ENCODE data around the gene ALG12. TPM values are rescaled to one million over a fixed set of nuclear protein-coding genes. Genes with fewer than 3 reads are reported as not detected.
"Not testable (repeated sequence)": the region's sequence is repeated elsewhere in the genome, so short reads cannot be mapped to it uniquely, and the experiment has no call there.

ALG12 gene
- total RNA-seq, 2 donors from 2014 or later: 17.4 to 30.1 TPM

DNA sequence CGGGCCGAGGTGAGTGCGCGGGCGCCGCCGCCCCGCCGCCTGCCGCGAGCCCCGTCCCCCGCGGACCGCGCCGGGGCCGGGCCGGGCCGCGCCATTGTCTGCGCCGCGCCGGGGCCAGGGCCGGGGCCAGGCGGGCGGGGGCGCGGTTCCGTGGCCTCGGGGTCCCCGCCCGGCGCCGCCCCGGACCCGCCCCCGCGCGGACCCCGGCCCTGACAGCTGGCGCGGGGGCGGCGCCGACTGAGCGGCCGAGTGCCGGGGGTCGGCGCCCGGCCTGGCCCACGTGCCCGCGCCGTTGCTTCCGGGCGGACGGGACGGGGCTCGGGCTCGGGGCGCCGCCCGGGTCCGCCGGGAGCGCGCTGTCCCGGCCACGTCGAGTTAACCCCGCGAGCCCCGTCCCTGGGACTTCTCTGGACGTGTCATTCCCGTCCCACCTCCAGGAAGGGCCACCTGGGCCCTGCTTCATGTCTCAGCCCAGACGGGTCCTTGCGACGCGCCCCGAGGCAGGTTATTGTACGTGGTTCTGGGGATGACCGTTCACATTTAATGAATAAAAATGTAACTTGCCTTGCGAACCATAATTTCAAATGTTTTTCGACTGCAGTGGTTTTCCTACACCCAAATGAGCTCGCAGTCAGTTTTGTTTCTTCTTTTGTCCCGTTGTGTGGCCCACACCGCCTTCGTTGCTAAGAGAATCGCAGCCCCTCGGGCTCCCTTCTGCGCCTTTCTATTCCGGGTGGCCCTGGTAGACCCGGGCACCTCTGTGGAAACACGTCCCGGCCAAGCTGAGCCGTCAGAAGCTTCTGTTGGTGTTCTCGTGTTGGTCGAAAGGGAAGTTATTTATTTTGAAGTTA, 64.0 kb downstream of the ALG12 start:
- Histone ChIP-seq H3K27ac (peak overlapping the region in 1 of 2 donors; percentile 56), H3K4me3 (peak overlapping the region; percentile 87), H3K27me3 (replicated peaks; ENCODE audit: insufficient read depth) (no peaks in the 10 kb centered on the region), H3K36me3 (no peaks in the 10 kb centered on the region), H3K9me3 (no peaks in the 10 kb centered on the region), H3K4me1 (ENCODE audit: control insufficient read depth in 1 of 2, low read depth in 2 of 2) (peaks cover 7 to 32% of the 10 kb centered on the region in 2 donors)
- TF ChIP-seq, protein P1, sequence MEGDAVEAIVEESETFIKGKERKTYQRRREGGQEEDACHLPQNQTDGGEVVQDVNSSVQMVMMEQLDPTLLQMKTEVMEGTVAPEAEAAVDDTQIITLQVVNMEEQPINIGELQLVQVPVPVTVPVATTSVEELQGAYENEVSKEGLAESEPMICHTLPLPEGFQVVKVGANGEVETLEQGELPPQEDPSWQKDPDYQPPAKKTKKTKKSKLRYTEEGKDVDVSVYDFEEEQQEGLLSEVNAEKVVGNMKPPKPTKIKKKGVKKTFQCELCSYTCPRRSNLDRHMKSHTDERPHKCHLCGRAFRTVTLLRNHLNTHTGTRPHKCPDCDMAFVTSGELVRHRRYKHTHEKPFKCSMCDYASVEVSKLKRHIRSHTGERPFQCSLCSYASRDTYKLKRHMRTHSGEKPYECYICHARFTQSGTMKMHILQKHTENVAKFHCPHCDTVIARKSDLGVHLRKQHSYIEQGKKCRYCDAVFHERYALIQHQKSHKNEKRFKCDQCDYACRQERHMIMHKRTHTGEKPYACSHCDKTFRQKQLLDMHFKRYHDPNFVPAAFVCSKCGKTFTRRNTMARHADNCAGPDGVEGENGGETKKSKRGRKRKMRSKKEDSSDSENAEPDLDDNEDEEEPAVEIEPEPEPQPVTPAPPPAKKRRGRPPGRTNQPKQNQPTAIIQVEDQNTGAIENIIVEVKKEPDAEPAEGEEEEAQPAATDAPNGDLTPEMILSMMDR (IDR thresholded peaks at IDR 0.05): no peak
- DNase-seq (ENCODE audit: low spot score): no peak
- ATAC-seq (ENCODE audit: insufficient number of reproducible peaks, low FRiP score, low read depth): no peak

DNA sequence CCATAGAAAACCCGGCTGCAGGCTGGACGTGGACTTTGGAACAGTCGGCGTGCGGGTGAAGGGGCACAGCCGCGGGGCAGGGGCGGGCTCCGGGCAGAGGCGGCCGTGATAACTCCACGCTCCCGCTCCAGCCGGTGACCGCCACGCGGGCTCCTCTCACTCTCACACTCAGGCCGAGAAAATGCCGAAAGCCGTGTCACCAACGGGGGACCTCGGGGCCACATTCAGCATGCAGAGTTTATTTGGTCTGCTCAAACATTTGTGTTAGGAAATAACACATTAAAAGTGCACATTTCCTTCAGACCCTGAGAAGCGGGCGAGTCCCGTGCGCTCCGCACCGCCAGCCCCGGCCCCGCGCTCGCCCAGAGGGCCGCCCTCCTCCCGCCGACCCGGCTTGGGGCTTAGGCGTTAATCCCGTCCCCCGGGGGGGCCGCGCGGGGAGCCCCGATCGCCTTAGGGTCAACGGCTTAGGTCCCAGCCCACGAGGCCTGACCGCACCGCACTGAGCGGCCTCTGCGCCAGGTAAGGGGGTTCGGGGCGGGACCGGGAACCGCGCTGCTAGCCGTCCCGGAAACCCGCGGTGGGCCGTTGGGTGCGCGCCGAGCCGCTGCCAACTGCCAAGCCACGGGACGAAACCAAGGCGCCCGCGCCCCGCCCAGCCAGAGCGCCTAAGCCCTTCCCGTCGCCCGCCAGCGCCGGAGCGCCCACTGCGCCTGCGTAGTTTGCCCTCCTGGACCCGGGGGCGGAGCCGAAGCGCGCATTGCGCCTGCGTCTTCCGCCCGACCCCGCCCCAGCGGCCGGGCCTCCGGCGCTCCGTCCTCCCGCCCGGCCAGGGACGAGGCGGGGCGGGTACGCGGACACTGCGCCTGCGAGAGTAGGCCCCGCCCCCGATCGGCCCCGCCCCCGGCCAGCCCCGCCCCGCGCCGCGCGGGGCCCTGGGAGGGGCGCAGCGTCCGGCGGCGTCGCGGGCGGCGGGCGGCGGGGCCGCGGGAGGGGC, 65.0 kb downstream of the ALG12 start, which contains the start of gene ZBED4:
Gene ZBED4 (plus strand): TSS at position 947 of the 997 bp plus-strand sequence. CDS start 29,819 bp downstream, outside the sequence.
- Histone ChIP-seq H3K4me3 (peak within 1 kb of the TSS; percentile 88), H3K36me3 (no peaks in the 10 kb centered on the region)
- peak; percentile 87 for ATAC-seq (ENCODE audit: insufficient number of reproducible peaks, low FRiP score, low read depth)

DNA sequence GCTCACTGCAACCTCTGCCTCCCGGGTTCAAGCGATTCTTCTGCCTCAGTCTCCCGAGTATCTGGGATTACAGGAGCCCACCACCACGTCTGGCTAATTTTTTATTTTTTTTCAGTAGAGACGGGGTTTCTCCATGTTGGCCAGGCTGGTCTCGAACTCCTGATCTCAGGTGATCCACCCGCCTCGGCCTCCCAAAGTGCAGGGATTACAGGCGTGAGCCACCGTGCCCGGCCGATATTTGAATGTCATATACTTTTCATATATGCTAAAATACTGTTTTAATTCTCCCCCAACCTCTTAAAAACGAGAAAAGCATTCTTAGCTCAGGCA, 65.7 kb downstream of the ALG12 start:
- H3K36me3 ChIP-seq: not testable (repeated sequence)
- Histone ChIP-seq H3K4me3 (peak overlapping the region; percentile 88), H3K4me1 (ENCODE audit: control insufficient read depth in 1 of 2, low read depth in 2 of 2) (peaks cover 17 to 46% of the 10 kb centered on the region in 2 donors)

More for the DNA sequence above, 65.0 kb downstream of the ALG12 start, which contains the start of gene ZBED4:
- Histone ChIP-seq H3K4me1 (ENCODE audit: control insufficient read depth in 1 of 2, low read depth in 2 of 2) (peaks cover 17 to 42% of the 10 kb centered on the region in 2 donors), H3K9me3 (no peaks in the 10 kb centered on the region), H3K27ac (peak within 1 kb of the TSS; percentile 87 to 94), H3K27me3 (replicated peaks; ENCODE audit: insufficient read depth) (no peaks in the 10 kb centered on the region)
- peak; percentile 81 for DNase-seq (ENCODE audit: low spot score)
- TF ChIP-seq, protein P1 (IDR thresholded peaks at IDR 0.05): no peak

DNA sequence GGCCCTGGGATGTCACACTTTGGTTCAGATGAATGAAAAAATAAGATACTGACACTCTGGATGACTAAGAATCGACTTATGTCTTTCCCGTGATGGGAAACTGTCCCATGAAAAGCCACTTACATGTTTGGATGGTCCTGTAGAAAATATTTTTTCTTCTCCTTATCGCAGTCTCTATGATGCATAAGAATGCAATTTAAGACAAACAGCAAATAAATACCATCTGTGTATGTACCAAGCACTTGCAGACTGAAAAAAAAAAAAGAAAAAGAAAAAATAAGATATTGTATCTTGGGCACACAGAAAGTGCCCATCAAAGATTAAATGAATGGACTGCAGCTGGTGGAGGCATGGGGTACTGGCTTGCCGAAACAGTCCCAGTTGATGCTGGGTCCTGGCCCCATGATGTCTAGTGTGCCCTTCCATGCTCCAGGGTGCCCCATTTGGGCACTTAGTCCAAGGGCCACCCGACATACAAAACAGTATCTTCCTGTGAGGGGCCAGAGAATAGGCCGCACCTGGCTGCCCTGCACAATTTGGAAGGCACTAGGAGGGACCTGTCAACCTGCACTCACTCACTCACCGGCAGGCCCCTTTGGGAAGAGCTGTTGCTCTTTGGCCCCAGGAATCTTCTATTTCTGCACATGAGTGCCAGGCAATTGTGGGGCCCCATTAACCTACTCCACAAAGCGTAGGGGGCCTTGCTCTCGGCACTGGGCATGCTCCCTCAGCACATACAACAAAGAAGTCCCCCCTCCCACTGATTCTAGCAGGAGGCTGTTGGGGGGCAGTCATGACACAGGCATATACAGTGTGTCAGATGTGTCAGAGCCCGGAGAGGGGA, 67.1 kb downstream of the ALG12 start:
- H3K4me1 ChIP-seq (ENCODE audit: control insufficient read depth in 1 of 2, low read depth in 2 of 2): peaks cover 17 to 46% of the 10 kb centered on the region in 2 donors
- no peak overlapping the region for H3K4me3 ChIP-seq
- no peaks in the 10 kb centered on the region for H3K9me3 ChIP-seq
- H3K27ac ChIP-seq: no peak overlapping the region
- TF ChIP-seq, protein P1 (IDR thresholded peaks at IDR 0.05): no peak
- H3K27me3 ChIP-seq (replicated peaks; ENCODE audit: insufficient read depth): no peaks in the 10 kb centered on the region
- DNase-seq (ENCODE audit: low spot score) (no peak), ATAC-seq (ENCODE audit: insufficient number of reproducible peaks, low FRiP score, low read depth) (no peak)
- H3K36me3 ChIP-seq: no peaks in the 10 kb centered on the region

More for the DNA sequence above, 65.7 kb downstream of the ALG12 start:
- not testable (repeated sequence) for H3K9me3 ChIP-seq; DNase-seq (ENCODE audit: low spot score); ATAC-seq (ENCODE audit: insufficient number of reproducible peaks, low FRiP score, low read depth); H3K27me3 ChIP-seq (replicated peaks; ENCODE audit: insufficient read depth)
- H3K27ac ChIP-seq: peak overlapping the region; percentile 87 to 94

Other genes starting within 250 kb of the ALG12 start
- 10 to 100 TPM; 32.1 to 61.5 TPM for gene BRD1, start 90.6 kb downstream of the ALG12 start, total RNA-seq
- gene ZBED4, start 64.6 kb downstream of the ALG12 start, total RNA-seq: 10 to 100 TPM in 1 of 2 donors, 1 to 10 TPM in 1; 9.2 to 15.1 TPM
- 10 to 100 TPM; 46.1 to 60.1 TPM for gene CRELD2, start 196 bp upstream of the ALG12 start, total RNA-seq
- gene PIM3, start 42.3 kb upstream of the ALG12 start, total RNA-seq: 100 to 1,000 TPM in 1 of 2 donors, 10 to 100 TPM in 1; 54.0 to 112 TPM
- gene IL17REL, start 94.3 kb upstream of the ALG12 start, total RNA-seq: not detected
- not detected for gene TTLL8, start 139.9 kb upstream of the ALG12 start, total RNA-seq
- gene MLC1, start 167.0 kb upstream of the ALG12 start, total RNA-seq: 1 to 10 TPM; 1.6 to 4.3 TPM
- 1 to 10 TPM; 4.6 to 7.4 TPM for gene MOV10L1, start 171.6 kb upstream of the ALG12 start, total RNA-seq